ENCODE data around the gene ANXA2.
A peak's percentile ranks its signal among the peaks of the same experiment; 100 is the strongest.
"Not testable (repeated sequence)": the region's sequence is repeated elsewhere in the genome, so short reads cannot be mapped to it uniquely, and the experiment has no call there.

ANXA2 gene

DNA sequence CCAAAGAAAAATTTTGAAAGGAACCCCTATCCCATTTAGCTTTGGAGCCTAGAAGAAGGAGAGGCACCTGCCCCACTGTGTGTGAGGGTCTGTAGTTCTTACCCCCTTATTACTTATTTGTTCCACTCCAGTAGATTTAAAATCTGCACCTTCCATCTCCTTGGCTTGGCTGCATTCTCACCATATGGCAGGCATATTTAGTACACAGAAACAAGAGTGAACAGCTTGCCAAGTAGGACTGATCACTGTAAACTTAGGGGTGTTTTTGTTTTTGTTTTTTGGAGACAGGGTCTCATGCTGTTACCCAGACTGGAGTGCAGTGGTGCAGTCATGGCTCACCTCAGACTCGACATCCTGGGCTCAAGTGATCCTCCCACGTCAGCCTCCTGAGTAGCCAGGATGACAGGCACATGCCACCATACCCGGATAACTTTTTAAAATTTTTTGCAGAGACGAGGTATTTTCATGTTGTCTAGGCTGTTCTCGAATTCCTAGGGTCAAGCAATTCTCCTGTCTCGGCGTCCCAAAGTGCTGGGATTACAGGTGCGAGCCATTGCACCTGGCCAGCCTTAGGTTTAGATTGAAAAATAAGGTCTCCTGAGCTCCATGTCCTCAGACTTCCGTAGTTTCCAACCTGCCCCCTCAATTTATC, 14.1 kb upstream of the ANXA2 start:
- no peak for TF ChIP-seq EZH2phosphoT487 (IDR thresholded peaks at IDR 0.05; ENCODE audit: low read depth)
- TF ChIP-seq, protein P1, sequence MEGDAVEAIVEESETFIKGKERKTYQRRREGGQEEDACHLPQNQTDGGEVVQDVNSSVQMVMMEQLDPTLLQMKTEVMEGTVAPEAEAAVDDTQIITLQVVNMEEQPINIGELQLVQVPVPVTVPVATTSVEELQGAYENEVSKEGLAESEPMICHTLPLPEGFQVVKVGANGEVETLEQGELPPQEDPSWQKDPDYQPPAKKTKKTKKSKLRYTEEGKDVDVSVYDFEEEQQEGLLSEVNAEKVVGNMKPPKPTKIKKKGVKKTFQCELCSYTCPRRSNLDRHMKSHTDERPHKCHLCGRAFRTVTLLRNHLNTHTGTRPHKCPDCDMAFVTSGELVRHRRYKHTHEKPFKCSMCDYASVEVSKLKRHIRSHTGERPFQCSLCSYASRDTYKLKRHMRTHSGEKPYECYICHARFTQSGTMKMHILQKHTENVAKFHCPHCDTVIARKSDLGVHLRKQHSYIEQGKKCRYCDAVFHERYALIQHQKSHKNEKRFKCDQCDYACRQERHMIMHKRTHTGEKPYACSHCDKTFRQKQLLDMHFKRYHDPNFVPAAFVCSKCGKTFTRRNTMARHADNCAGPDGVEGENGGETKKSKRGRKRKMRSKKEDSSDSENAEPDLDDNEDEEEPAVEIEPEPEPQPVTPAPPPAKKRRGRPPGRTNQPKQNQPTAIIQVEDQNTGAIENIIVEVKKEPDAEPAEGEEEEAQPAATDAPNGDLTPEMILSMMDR (IDR thresholded peaks at IDR 0.05; ENCODE audit: low read depth, low read length), result no peak

DNA sequence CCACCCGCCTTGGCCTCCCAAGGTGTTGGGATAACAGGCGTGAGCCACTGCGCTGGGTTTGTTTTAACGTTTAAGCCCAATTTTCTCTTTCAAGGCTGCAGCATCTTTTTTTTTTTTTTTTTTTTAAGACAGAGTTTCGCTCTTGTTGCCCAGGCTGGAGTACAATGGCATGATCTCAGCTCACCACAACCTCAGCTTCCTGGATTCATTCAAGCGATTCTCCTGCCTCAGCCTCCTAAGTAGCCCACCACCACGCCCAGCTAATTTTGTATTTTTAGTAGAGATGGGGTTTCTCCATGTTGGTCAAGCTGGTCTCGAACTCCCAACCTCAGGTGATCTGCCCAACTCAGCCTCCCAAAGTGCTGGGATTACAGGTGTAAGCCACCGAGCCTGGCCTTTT, 12.6 kb upstream of the ANXA2 start:
- not testable (repeated sequence) for H2AFZ ChIP-seq (ENCODE audit: low read depth, low read length); H3K4me3 ChIP-seq (ENCODE audit: low read length); H3K27ac ChIP-seq (ENCODE audit: low read length); H4K20me1 ChIP-seq (ENCODE audit: insufficient read depth, low read length); H3K4me2 ChIP-seq (ENCODE audit: low read length); H3K27me3 ChIP-seq (ENCODE audit: low read depth, low read length); H3K79me2 ChIP-seq (ENCODE audit: low read length); H3K36me3 ChIP-seq (replicated peaks; ENCODE audit: low read depth, low read length); H3K9me3 ChIP-seq (ENCODE audit: insufficient read depth, low read length); H3K9ac ChIP-seq (ENCODE audit: low read length)
- peaks cover 10% of the 10 kb centered on the region for H3K4me1 ChIP-seq (ENCODE audit: low read length)

More for the DNA sequence above, 14.1 kb upstream of the ANXA2 start:
- Histone ChIP-seq H3K27ac (ENCODE audit: low read length) (no peak overlapping the region), H4K20me1 (ENCODE audit: insufficient read depth, low read length) (no peaks in the 10 kb centered on the region), H3K9me3 (ENCODE audit: insufficient read depth, low read length) (no peaks in the 10 kb centered on the region), H3K27me3 (ENCODE audit: low read depth, low read length) (no peaks in the 10 kb centered on the region), H3K4me2 (ENCODE audit: low read length) (no peak overlapping the region), H2AFZ (ENCODE audit: low read depth, low read length) (no peak overlapping the region), H3K9ac (ENCODE audit: low read length) (no peak overlapping the region), H3K79me2 (ENCODE audit: low read length) (no peaks in the 10 kb centered on the region), H3K4me3 (ENCODE audit: low read length) (no peak overlapping the region), H3K36me3 (replicated peaks; ENCODE audit: low read depth, low read length) (no peaks in the 10 kb centered on the region), H3K4me1 (ENCODE audit: low read length) (peaks cover 10% of the 10 kb centered on the region)

DNA sequence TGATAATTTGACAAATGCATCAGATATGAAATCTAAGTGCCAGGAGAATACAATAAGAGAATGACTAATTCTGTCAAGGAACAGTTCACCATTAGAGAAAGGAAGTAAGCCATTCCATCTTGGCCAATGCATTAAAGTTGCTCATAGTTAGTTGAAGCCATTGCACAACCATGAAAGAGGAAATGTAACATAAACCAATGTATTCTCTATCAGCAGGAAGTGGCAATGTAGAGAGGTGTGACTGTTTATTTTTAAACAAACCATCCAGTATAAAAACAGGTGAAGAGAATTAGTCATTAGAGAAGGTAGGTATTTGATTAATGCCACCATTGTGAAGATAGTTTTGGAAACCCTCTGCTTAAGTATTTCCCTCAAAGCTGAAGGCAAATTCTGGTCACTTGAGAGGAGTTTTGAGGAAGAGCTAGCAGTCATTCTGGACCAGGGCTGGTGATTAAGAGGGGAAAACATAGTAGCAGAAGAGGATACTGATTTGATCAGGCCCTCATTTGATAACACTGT, 10.7 kb upstream of the ANXA2 start:
- Histone ChIP-seq H3K36me3 (replicated peaks; ENCODE audit: low read depth, low read length) (no peaks in the 10 kb centered on the region), H3K9ac (ENCODE audit: low read length) (no peak overlapping the region), H3K4me1 (ENCODE audit: low read length) (peaks cover 10% of the 10 kb centered on the region), H3K9me3 (ENCODE audit: insufficient read depth, low read length) (no peaks in the 10 kb centered on the region), H2AFZ (ENCODE audit: low read depth, low read length) (no peak overlapping the region), H3K4me3 (ENCODE audit: low read length) (no peak overlapping the region), H3K27me3 (ENCODE audit: low read depth, low read length) (no peaks in the 10 kb centered on the region), H4K20me1 (ENCODE audit: insufficient read depth, low read length) (no peaks in the 10 kb centered on the region), H3K4me2 (ENCODE audit: low read length) (peak overlapping the region; percentile 31; the same call in 1 of the 2 replicates), H3K79me2 (ENCODE audit: low read length) (no peaks in the 10 kb centered on the region), H3K27ac (ENCODE audit: low read length) (no peak overlapping the region)
- no peak for TF ChIP-seq EZH2phosphoT487 (IDR thresholded peaks at IDR 0.05; ENCODE audit: low read depth)

DNA sequence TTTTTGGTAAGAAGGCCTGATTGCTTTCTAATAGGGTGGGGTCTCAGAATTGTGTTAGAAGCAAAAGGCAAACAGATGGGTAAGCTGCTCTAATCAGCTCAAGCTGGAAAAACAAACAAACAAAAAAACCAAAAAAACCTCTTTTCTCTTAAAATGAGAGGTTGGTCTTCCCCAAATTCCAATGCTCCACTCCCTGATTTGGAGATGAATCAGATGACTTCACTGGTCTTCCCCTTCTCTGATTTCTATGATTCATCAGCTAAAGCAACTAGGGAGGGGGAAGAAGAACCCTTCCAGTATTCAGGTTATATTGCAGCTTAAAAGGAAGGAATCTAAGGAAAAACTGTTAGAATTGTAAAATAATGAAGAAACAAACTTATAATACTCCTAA, 9.6 kb upstream of the ANXA2 start:
- TF ChIP-seq EZH2phosphoT487 (IDR thresholded peaks at IDR 0.05; ENCODE audit: low read depth), result no peak
- TF ChIP-seq, protein P1 (IDR thresholded peaks at IDR 0.05; ENCODE audit: low read depth, low read length), result no peak
- Histone ChIP-seq H3K79me2 (ENCODE audit: low read length) (no peaks in the 10 kb centered on the region), H4K20me1 (ENCODE audit: insufficient read depth, low read length) (no peaks in the 10 kb centered on the region), H3K4me3 (ENCODE audit: low read length) (no peak overlapping the region), H3K4me2 (ENCODE audit: low read length) (no peak overlapping the region), H3K27me3 (ENCODE audit: low read depth, low read length) (no peaks in the 10 kb centered on the region), H3K9ac (ENCODE audit: low read length) (no peak overlapping the region), H3K4me1 (ENCODE audit: low read length) (peaks cover 10% of the 10 kb centered on the region), H3K9me3 (ENCODE audit: insufficient read depth, low read length) (no peaks in the 10 kb centered on the region), H2AFZ (ENCODE audit: low read depth, low read length) (no peak overlapping the region), H3K27ac (ENCODE audit: low read length) (no peak overlapping the region), H3K36me3 (replicated peaks; ENCODE audit: low read depth, low read length) (no peaks in the 10 kb centered on the region)

DNA sequence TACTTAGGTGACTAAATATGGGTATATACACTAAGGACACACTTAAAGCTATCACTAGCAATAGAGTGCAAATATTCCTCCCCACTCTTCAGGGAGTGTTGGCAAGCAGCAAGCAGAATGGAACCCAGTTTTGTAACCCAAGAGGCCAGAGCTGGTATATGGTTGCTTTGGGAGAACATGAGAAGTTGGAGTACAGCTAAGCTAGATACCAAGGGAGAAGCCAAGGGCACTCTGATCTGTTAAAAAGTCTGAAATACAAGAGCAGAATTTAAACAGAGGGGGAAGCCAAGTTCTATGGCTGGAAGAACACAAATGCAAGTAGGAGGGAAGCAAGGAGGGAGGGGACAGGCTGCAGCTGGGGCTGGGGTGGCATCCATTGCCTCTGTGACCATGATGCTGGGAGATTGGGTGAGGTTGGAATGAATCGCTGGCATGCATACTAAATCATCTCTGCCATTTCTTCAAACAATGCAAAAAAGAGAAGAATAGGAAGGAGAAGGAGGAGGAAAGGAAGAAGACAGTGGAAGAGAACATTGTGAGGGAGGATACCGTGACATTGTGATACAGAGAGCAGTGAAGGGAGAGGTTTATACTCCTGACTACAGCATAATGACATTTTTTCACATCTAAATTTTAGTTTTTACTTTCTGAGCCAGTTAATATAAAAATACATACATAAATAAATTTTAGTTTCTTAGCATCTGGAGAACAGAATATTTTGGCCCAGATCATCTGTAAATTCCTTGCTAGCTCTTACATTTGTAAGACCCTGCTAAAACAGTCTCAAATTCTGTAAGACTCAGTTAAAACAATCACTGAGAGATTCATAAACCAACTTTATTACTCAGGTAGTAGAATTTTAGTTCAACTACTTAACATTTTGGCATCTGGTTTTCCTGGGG, 9.0 kb upstream of the ANXA2 start:
- peaks cover 10% of the 10 kb centered on the region for H3K4me1 ChIP-seq (ENCODE audit: low read length)
- no peak for TF ChIP-seq EZH2phosphoT487 (IDR thresholded peaks at IDR 0.05; ENCODE audit: low read depth)
- TF ChIP-seq, protein P1 (IDR thresholded peaks at IDR 0.05; ENCODE audit: low read depth, low read length), result no peak

More for the DNA sequence above, 9.0 kb upstream of the ANXA2 start:
- Histone ChIP-seq H2AFZ (ENCODE audit: low read depth, low read length) (no peak overlapping the region), H3K27ac (ENCODE audit: low read length) (no peak overlapping the region), H3K4me3 (ENCODE audit: low read length) (no peak overlapping the region), H3K79me2 (ENCODE audit: low read length) (no peaks in the 10 kb centered on the region), H3K36me3 (replicated peaks; ENCODE audit: low read depth, low read length) (no peaks in the 10 kb centered on the region), H4K20me1 (ENCODE audit: insufficient read depth, low read length) (no peaks in the 10 kb centered on the region), H3K4me2 (ENCODE audit: low read length) (no peak overlapping the region), H3K9me3 (ENCODE audit: insufficient read depth, low read length) (no peaks in the 10 kb centered on the region), H3K27me3 (ENCODE audit: low read depth, low read length) (no peaks in the 10 kb centered on the region), H3K9ac (ENCODE audit: low read length) (no peak overlapping the region)

All from OCI-LY3 (cell line).